Fibroblast of the aortic adventitia (primary cell): ENCODE data around the gene POP4. TPM values are rescaled to one million over a fixed set of nuclear protein-coding genes. Genes with fewer than 3 reads are reported as not detected.
A peak's percentile ranks its signal among the peaks of the same experiment; 100 is the strongest.

Experiments used
- DNase-seq: peaks from one replicate; pipeline ENCODE4 v3.0.0-alpha.2; 2010; ENCODE audit warnings: low read depth
- H3K4me3 ChIP-seq: 2 replicates; pipeline ENCODE4 v1.5.1; 2011; ENCODE audit warnings: low read depth, mild to moderate bottlenecking, control low read depth, low read length, moderate library complexity
- total RNA-seq: library from RNA; depleted of rRNA; stranded (reverse); fragments of >200 nt; gene quantifications from 2 replicates; pipeline ENCODE4 v1.2.3, GENCODE V29; 2012; ENCODE audit warnings: low replicate concordance
- TF ChIP-seq, protein P1 (sequence below): IDR thresholded peaks from 2 replicates; pipeline ENCODE4 v1.5.1; 2011; ENCODE audit warnings: mild to moderate bottlenecking, low read length, control low read depth, inconsistent platforms; ENCODE audit not compliant: insufficient read depth

Gene POP4
- total RNA-seq, 1 donor, result 76.6 TPM

- no peak overlapping the region for H3K4me3 ChIP-seq
- TF ChIP-seq, protein P1, sequence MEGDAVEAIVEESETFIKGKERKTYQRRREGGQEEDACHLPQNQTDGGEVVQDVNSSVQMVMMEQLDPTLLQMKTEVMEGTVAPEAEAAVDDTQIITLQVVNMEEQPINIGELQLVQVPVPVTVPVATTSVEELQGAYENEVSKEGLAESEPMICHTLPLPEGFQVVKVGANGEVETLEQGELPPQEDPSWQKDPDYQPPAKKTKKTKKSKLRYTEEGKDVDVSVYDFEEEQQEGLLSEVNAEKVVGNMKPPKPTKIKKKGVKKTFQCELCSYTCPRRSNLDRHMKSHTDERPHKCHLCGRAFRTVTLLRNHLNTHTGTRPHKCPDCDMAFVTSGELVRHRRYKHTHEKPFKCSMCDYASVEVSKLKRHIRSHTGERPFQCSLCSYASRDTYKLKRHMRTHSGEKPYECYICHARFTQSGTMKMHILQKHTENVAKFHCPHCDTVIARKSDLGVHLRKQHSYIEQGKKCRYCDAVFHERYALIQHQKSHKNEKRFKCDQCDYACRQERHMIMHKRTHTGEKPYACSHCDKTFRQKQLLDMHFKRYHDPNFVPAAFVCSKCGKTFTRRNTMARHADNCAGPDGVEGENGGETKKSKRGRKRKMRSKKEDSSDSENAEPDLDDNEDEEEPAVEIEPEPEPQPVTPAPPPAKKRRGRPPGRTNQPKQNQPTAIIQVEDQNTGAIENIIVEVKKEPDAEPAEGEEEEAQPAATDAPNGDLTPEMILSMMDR, result peak; percentile 39
- peak; percentile 55 for DNase-seq
These were observed 9.1 kb upstream of the POP4 start for GRCh38 chr19:29596885-29597525.

DNA sequence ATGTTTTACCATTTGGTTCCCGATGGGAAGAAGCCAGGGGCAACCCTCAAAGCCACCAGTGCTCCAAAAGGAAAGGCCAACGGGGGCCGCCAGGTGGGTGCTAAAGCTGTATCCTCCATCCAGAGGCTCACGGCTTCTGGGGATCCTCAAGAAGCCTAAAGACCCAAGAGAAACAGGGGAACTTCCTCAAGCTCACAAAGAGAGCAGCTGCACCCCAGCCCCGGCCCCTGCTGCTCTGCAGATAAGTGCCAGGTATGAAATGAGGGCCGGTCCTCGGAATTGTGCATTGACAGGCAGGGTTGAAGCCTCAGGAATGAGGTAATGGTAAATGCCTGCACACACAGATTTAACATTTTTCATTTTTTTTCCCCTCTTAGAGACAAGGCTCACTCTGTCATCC, 8.0 kb upstream of the POP4 start:
- DNase-seq, result no peak
- no peak overlapping the region for H3K4me3 ChIP-seq
- TF ChIP-seq, protein P1, result no peak

DNA sequence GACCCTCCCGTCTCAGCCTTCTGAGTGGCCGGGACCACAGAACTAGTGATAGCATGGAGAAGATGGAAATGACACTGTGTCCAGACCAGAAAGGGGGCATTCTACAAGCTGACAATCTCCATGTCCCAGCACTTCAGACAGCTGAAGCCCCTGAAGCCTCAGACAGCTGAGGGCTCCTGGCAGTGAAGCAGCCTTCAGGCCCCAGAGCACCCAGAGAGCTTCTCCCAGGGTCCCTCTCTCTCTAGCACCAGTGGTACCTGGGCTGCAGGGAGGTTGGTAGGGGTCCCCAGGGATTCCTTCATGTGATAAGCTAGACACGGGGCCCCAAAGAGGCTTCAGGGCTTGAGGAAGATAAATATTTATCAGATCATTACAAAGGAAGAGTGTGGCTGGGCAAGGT, 7.6 kb upstream of the POP4 start:
- no peak for DNase-seq
- TF ChIP-seq, protein P1, result no peak
- no peak overlapping the region for H3K4me3 ChIP-seq

GRCh38 chr19:29603308-29603707, 2.8 kb upstream of the POP4 start:
- DNase-seq, result no peak
- no peak overlapping the region for H3K4me3 ChIP-seq
- TF ChIP-seq, protein P1, result no peak

GRCh38 chr19:29606420-29606747, 301 bp downstream of the POP4 start:
- peak overlapping the region; percentile 100 for H3K4me3 ChIP-seq

DNA sequence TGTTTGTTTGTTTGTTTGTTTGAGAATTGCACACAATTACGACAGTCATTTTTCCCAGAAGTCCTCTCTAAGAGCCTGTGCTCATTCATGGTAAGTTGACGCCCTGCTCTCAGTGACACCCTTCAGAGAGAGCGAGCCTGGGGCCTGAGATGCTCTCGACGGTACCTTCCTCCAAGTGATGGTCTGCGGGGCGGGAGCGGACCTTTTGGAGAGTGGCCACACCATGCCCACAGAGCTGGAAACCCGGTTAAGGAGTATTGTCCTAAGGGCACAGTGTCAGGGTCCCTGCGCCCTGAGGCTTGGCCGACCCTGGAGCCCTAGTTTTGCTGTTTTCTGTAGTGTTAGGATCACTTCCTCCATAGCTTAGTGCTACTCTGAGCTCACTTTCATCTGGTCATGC, 3.6 kb downstream of the POP4 start:
- TF ChIP-seq, protein P1, result no peak
- DNase-seq, result no peak
- H3K4me3 ChIP-seq, result no peak overlapping the region

More at GRCh38 chr19:29606420-29606747, 301 bp downstream of the POP4 start:
- DNase-seq, result no peak
- TF ChIP-seq, protein P1, result no peak

GRCh38 chr19:29610213-29610573, 4.1 kb downstream of the POP4 start:
- TF ChIP-seq, protein P1, result no peak
- DNase-seq, result no peak
- no peak overlapping the region for H3K4me3 ChIP-seq
